Measurements from ENCODE around the gene ARHGAP15.

DNA sequence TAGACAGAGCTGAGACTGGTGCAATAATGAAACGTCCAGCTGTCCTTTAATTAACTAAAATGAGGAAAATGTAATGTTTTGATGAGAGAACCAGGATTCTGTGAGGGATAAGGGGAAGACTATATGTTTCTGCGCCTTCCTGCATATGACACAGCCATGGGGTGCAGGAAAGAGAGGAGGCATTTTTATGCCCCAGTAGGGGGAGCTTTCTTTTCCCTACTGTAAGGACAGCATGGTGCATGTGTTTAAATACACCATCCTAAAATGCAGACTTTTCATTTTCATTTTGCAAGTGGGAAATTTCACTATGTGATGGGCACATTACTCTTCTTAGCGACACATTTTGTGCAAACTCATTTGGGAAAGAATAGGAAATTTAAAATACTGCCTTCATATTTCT is 446.1 kb downstream of the ARHGAP15 start:
- TF ChIP-seq ZNF274 (IDR thresholded peaks at IDR 0.05; ENCODE audit: low read depth, low read length) (no peak), CTCF (IDR thresholded peaks at IDR 0.05 in 2 of 3, conservative IDR thresholded peaks at IDR 0.05 in 1 of 3; ENCODE audit: borderline replicate concordance in 1 of 3, insufficient read depth in 1 of 3, low read depth in 2 of 3, low read length in 2 of 3) (peak; percentile 20 to 64 (median 61); a peak in 5 of 6 replicates), YY1 (IDR thresholded peaks at IDR 0.05; ENCODE audit: extremely low read depth, insufficient replicate concordance, low read depth, low read length) (no peak), POLR2AphosphoS5 (IDR thresholded peaks at IDR 0.05; ENCODE audit: low read depth, low read length) (no peak), EZH2 (IDR thresholded peaks at IDR 0.05) (no peak), SP1 (IDR thresholded peaks at IDR 0.05; ENCODE audit: low read depth) (no peak)
- TF ChIP-seq, protein P1, sequence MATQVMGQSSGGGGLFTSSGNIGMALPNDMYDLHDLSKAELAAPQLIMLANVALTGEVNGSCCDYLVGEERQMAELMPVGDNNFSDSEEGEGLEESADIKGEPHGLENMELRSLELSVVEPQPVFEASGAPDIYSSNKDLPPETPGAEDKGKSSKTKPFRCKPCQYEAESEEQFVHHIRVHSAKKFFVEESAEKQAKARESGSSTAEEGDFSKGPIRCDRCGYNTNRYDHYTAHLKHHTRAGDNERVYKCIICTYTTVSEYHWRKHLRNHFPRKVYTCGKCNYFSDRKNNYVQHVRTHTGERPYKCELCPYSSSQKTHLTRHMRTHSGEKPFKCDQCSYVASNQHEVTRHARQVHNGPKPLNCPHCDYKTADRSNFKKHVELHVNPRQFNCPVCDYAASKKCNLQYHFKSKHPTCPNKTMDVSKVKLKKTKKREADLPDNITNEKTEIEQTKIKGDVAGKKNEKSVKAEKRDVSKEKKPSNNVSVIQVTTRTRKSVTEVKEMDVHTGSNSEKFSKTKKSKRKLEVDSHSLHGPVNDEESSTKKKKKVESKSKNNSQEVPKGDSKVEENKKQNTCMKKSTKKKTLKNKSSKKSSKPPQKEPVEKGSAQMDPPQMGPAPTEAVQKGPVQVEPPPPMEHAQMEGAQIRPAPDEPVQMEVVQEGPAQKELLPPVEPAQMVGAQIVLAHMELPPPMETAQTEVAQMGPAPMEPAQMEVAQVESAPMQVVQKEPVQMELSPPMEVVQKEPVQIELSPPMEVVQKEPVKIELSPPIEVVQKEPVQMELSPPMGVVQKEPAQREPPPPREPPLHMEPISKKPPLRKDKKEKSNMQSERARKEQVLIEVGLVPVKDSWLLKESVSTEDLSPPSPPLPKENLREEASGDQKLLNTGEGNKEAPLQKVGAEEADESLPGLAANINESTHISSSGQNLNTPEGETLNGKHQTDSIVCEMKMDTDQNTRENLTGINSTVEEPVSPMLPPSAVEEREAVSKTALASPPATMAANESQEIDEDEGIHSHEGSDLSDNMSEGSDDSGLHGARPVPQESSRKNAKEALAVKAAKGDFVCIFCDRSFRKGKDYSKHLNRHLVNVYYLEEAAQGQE (IDR thresholded peaks at IDR 0.05; ENCODE audit: low read depth): no peak
